Globus pallidus (tissue), 1 donor: ENCODE measurements around the gene ADRA2C.

Experiments used
- DNase-seq: peaks from one replicate; pipeline ENCODE4 v3.0.0-alpha.2; 2015; ENCODE audit warnings: low spot score

Gene ADRA2C

GRCh38 chr4:3797831-3798790 is 31.9 kb downstream of the ADRA2C start:
- DNase-seq: no peak

DNA sequence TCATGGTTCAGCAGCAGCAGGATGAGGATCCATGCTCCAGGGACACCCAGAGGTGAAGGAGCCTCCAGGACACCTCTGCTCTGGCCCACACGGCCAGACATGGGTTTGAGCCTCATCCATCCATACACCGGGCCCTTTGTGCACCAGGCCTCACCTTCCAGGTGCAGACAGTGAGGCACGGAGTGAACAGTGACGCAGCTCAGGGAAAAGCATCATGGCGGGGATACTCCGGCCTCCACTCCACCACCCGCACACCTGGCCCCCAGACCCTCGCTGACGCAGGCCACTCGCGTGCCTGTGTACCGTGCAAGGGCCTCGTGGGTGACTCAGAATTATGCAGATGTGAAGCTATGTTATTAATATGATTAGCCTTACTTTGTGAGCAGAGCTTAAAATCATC is 33.3 kb downstream of the ADRA2C start:
- no peak for DNase-seq

- no peak for DNase-seq
Measured at GRCh38 chr4:3800351-3800750, 34.2 kb downstream of the ADRA2C start.

- no peak for DNase-seq
Measured at GRCh38 chr4:3801521-3801920, 35.3 kb downstream of the ADRA2C start.

- DNase-seq: no peak
Measured at GRCh38 chr4:3801931-3802550, 35.9 kb downstream of the ADRA2C start.

- DNase-seq: no peak
Measured at GRCh38 chr4:3802571-3803474, 36.6 kb downstream of the ADRA2C start.

- DNase-seq: no peak
Measured at GRCh38 chr4:3803475-3803847, 37.3 kb downstream of the ADRA2C start.

- DNase-seq: no peak
Measured at GRCh38 chr4:3803946-3804345, 37.8 kb downstream of the ADRA2C start.

DNA sequence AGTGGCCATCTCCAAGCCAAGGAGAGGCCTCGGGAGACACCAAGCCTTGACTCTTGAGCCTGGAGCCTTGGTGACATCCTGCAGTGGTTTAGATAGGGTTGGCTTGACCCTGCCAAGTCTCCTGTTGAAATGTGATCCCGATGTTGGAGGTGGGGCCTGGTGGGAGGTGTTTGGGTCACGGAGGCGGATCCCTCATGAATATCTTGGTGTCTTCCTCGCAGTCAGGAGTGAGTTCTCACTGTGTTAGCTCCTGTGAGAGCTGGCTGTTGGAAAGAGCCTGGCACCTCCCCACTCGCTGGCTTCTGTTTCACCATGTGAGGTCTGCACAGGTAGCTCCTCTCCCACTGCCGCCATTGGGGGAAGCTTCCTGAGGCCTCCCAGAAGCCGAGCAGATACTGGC is 38.8 kb downstream of the ADRA2C start:
- DNase-seq: no peak

GRCh38 chr4:3805731-3806130 is 39.5 kb downstream of the ADRA2C start:
- no peak for DNase-seq

DNA sequence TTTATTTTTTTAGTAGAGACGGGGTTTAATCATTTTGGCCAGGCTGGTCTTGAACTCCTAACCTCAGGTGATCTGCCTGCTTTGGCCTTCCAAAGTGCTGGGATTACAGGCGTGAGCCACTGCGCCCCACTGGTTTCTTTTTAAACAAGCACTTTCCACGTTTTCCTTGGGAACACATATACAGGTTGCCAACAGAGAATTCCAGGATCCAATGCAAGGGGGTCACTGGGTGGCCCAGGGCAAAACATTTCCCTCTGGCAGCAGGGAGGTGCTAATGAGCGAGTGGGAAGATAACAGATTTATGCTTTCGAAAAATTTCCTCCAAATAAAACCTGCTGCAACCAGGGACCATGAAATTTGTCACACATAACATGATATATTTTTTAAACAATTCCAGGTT is 41.1 kb downstream of the ADRA2C start:
- DNase-seq: no peak

GRCh38 chr4:3807822-3808496 is 41.8 kb downstream of the ADRA2C start:
- no peak for DNase-seq

DNA sequence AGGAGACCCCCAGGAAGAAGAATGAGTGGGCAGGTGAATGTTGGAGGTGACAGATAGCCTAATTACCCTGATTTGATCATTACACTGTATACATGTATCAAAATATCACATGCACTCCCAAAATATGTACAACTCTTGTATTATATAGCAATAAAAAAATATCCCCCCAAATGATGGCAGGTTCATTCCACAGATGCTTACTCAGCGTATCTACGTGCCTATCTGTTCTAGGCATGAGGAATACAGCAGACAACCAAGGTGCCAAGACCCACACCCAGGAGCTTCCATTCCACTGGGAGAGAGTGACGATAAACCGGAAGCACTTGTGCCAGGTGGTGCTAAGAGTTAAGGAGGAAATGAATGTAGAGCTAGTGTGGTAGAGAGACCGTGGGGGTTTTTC is 42.4 kb downstream of the ADRA2C start:
- no peak for DNase-seq

- no peak for DNase-seq
Measured at GRCh38 chr4:3809028-3809427, 42.8 kb downstream of the ADRA2C start.

GRCh38 chr4:3809451-3810110 is 43.4 kb downstream of the ADRA2C start:
- no peak for DNase-seq

DNA sequence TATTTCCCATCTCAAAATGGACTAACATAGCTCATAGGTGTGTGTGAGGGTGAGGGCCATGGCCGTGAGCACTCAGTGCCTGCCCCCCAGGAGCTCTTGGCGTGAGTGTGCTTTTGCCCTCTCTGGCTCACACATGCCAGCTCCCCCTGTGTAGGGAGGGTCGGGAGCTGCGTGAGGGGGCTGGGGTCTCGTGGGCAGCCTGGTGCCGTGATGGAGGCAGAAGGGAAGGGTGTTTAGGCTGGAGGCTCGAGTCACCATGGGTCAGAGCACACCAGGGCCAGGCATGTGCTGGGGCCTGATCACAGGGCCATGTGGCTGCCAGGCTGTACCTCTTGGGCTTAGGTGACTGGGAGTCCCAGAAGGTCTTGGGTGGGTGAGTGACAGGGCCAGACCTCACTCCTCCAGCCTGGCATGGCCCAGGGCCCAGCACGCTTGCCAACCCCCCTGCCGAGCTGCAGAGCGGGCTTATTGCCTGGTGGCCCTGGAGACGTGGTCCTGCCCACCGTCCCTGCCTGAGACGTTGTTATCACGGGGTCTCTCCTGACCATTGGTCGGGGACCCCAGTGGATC is 44.0 kb downstream of the ADRA2C start:
- DNase-seq: no peak

DNA sequence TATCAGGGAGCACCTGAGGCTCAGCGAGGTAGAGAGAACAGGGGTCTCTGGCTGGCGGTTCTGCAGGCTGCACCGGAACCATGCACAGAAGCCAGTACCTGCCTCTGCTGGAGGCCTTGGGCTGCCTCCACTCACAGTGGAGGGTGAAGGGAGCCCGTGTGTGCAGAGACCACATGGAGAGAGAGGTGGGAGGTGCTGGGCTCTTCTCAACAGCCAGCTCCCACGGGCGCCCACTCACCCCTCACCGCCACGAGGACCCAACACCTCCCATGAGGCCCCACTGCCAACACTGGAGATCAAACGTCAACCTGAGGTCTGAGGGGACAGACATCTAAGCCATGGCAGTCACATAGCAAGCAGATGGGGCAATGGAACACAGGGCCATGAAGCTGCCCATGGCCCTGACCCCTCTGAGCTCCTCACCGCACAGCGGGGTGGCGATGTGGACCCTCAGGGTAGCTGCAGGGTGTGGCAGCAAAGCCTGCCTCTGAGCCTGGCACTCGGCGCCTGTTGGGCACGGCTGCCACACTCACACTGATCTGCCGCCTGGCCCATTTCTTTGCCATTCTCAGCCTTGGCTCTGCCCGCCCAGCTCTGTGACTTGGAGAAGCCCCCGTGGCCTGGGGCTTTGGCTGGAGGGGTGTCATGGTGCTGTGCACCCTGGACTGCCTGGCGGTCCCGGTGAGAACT is 44.8 kb downstream of the ADRA2C start:
- DNase-seq: no peak

- DNase-seq: no peak
Measured at GRCh38 chr4:3811621-3812020, 45.4 kb downstream of the ADRA2C start.

DNA sequence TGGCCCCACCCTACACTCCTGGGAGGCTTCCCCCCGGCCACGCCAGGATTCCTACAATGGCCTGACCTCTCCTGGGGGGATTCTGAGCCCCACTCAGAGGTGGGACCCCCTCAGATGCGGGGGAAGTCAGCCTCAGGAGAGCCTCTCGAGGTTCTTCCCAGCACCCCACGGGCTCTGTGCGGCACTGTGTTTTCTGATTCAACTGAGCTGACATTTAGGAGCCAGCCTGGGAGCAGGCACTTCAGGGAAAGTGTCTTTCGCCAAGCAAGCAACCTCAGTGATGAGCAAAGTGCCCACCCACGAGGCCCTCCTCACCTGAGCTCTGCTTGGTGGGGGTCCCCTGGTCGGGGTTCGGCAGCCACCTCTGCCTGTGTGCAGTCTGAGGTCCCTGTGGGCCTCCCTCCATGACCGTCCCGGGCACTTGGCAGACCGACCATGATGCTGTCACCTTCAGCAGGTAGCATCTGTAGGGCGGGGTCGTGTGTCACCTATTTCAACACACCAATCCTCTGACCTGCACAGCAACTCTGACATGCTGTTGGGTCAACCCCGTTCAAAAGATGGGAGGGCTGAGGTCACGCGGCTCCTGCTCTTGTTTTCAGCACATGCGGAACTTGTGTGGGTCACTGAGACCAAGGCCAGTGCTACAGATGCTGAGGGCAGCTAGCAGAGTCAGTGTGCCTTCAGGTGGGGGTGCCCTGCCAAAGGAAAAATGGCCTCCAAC is 46.2 kb downstream of the ADRA2C start:
- DNase-seq: no peak
